Measurements from ENCODE around the gene C4B.
A peak's percentile ranks its signal among the peaks of the same experiment; 100 is the strongest.

Gene C4B

DNA sequence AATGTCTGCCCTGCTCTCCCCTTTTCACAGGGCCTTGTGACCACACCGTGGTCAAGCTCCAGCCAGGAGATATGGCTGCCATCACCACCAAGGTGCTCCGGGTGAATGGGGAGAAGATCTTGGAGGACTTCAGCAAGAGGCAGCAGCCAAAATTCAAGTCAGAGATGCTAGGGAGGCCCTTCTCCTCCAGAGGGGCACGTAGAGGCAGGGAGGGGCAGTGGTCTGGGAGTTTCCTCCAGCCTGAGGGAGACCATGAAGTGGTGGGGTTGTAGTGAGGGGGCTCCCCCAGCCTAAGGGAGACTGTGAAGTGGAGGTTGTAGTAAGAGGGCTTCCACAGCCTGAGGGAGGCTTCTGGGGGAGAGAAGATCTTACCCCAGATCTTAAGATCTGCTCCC lies 46.7 kb upstream of the C4B start:
- H3K14ac ChIP-seq (ENCODE audit: low read length), result no peak overlapping the region
- peaks cover 50 to 78% of the 10 kb centered on the region in 2 donors for H3K36me3 ChIP-seq (replicated peaks in 1 of 2; ENCODE audit: control insufficient read depth in 2 of 2, insufficient read depth in 2 of 2, low read length in 2 of 2)
- H3K9ac ChIP-seq (ENCODE audit: low read depth, low read length, poor library complexity), result no peak overlapping the region
- no peak overlapping the region for H3K4ac ChIP-seq (ENCODE audit: low read length)
- H2BK12ac ChIP-seq (ENCODE audit: low read length), result no peak overlapping the region
- H3K79me1 ChIP-seq (ENCODE audit: low read depth, low read length), result peaks cover 5% of the 10 kb centered on the region
- H4K91ac ChIP-seq (ENCODE audit: low read depth, low read length, poor library complexity), result no peak overlapping the region
- H2BK5ac ChIP-seq (ENCODE audit: low read length), result no peak overlapping the region
- H4K8ac ChIP-seq (ENCODE audit: low read depth, low read length), result no peak overlapping the region
- no peak overlapping the region for H2AFZ ChIP-seq (ENCODE audit: low read length)
- H3K9me3 ChIP-seq (replicated peaks in 1 of 2; ENCODE audit: control insufficient read depth in 2 of 2, insufficient read depth in 1 of 2, low read depth in 1 of 2, low read length in 2 of 2), result no peaks in the 10 kb centered on the region
- no peak overlapping the region for H3K27ac ChIP-seq (replicated peaks; ENCODE audit: low read length)
- no peak overlapping the region for H3K18ac ChIP-seq (ENCODE audit: low read length)
- H3K4me2 ChIP-seq (ENCODE audit: insufficient read depth, low read length, poor library complexity, severe bottlenecking), result no peak overlapping the region
- DNase-seq (ENCODE audit: low spot score), result no peak
- H3K4me3 ChIP-seq (ENCODE audit: low read length in 2 of 2), result peak overlapping the region in 1 of 2 donors; percentile 44
- no peak overlapping the region for H2BK120ac ChIP-seq (ENCODE audit: low read depth, low read length)
- no CpG with 5 or more reads among the region's 3 CpGs for WGBS, 2 donors (ENCODE audit: extremely low coverage in 2 of 2, insufficient read length in 2 of 2, insufficient replicate concordance in 1 of 2)
- H2BK15ac ChIP-seq (ENCODE audit: low read length), result no peak overlapping the region
- H3K4me1 ChIP-seq (ENCODE audit: control insufficient read depth in 2 of 2, insufficient read depth in 1 of 2, low read depth in 1 of 2, low read length in 2 of 2), result peaks cover 9 to 10% of the 10 kb centered on the region in 2 donors
- H3K27me3 ChIP-seq (ENCODE audit: control insufficient read depth in 3 of 3, insufficient read depth in 3 of 3, low read depth in 1 of 3, low read length in 3 of 3), result no peaks in the 10 kb centered on the region
- no peak overlapping the region for H2AK5ac ChIP-seq (ENCODE audit: low read depth, low read length)
- peak overlapping the region; percentile 36 for H3K23ac ChIP-seq (ENCODE audit: low read depth, low read length, poor library complexity)

DNA sequence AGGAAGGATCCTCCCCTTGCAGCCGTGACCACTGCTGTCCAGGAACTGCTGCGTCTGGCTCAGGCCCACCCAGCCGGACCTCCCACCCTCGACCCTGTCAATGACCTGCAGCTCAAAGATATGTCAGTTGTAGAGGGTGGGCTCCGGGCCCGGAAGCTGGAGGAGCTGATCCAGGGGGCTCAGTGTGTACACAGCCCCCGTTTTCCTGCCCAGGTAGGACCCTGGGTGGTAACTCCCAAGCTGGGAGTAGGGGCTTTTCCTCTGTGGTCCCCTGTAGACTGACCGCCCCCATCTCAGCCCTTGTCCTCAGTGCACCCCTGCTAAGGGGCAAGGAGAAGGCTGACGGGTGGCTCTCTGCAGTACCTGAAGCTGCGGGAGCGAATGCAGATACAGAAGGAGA lies 46.3 kb upstream of the C4B start:
- H3K4me2 ChIP-seq (ENCODE audit: insufficient read depth, low read length, poor library complexity, severe bottlenecking), result no peak overlapping the region
- H3K4me1 ChIP-seq (ENCODE audit: control insufficient read depth in 2 of 2, insufficient read depth in 1 of 2, low read depth in 1 of 2, low read length in 2 of 2), result peaks cover 11 to 13% of the 10 kb centered on the region in 2 donors
- H3K9me3 ChIP-seq (replicated peaks in 1 of 2; ENCODE audit: control insufficient read depth in 2 of 2, insufficient read depth in 1 of 2, low read depth in 1 of 2, low read length in 2 of 2), result no peaks in the 10 kb centered on the region
- H2BK5ac ChIP-seq (ENCODE audit: low read length), result no peak overlapping the region
- H3K4ac ChIP-seq (ENCODE audit: low read length), result no peak overlapping the region
- peaks cover 7% of the 10 kb centered on the region for H3K79me1 ChIP-seq (ENCODE audit: low read depth, low read length)
- no peak overlapping the region for H2AFZ ChIP-seq (ENCODE audit: low read length)
- no peak overlapping the region for H3K18ac ChIP-seq (ENCODE audit: low read length)
- H3K14ac ChIP-seq (ENCODE audit: low read length), result no peak overlapping the region
- WGBS, 2 donors (ENCODE audit: extremely low coverage in 2 of 2, insufficient read length in 2 of 2, insufficient replicate concordance in 1 of 2), result no CpG with 5 or more reads among the region's 11 CpGs
- no peak overlapping the region for H2BK12ac ChIP-seq (ENCODE audit: low read length)
- no peak overlapping the region for H4K8ac ChIP-seq (ENCODE audit: low read depth, low read length)
- H2AK5ac ChIP-seq (ENCODE audit: low read depth, low read length), result no peak overlapping the region
- no peaks in the 10 kb centered on the region for H3K27me3 ChIP-seq (ENCODE audit: control insufficient read depth in 3 of 3, insufficient read depth in 3 of 3, low read depth in 1 of 3, low read length in 3 of 3)
- no peak overlapping the region for H4K91ac ChIP-seq (ENCODE audit: low read depth, low read length, poor library complexity)
- H3K36me3 ChIP-seq (replicated peaks in 1 of 2; ENCODE audit: control insufficient read depth in 2 of 2, insufficient read depth in 2 of 2, low read length in 2 of 2), result peaks cover 48 to 74% of the 10 kb centered on the region in 2 donors
- H2BK15ac ChIP-seq (ENCODE audit: low read length), result no peak overlapping the region
- no peak overlapping the region for H2BK120ac ChIP-seq (ENCODE audit: low read depth, low read length)
- no peak for DNase-seq (ENCODE audit: low spot score)
- H3K27ac ChIP-seq (replicated peaks; ENCODE audit: low read length), result no peak overlapping the region
- H3K4me3 ChIP-seq (ENCODE audit: low read length in 2 of 2), result no peak overlapping the region
- H3K9ac ChIP-seq (ENCODE audit: low read depth, low read length, poor library complexity), result no peak overlapping the region
- no peak overlapping the region for H3K23ac ChIP-seq (ENCODE audit: low read depth, low read length, poor library complexity)

DNA sequence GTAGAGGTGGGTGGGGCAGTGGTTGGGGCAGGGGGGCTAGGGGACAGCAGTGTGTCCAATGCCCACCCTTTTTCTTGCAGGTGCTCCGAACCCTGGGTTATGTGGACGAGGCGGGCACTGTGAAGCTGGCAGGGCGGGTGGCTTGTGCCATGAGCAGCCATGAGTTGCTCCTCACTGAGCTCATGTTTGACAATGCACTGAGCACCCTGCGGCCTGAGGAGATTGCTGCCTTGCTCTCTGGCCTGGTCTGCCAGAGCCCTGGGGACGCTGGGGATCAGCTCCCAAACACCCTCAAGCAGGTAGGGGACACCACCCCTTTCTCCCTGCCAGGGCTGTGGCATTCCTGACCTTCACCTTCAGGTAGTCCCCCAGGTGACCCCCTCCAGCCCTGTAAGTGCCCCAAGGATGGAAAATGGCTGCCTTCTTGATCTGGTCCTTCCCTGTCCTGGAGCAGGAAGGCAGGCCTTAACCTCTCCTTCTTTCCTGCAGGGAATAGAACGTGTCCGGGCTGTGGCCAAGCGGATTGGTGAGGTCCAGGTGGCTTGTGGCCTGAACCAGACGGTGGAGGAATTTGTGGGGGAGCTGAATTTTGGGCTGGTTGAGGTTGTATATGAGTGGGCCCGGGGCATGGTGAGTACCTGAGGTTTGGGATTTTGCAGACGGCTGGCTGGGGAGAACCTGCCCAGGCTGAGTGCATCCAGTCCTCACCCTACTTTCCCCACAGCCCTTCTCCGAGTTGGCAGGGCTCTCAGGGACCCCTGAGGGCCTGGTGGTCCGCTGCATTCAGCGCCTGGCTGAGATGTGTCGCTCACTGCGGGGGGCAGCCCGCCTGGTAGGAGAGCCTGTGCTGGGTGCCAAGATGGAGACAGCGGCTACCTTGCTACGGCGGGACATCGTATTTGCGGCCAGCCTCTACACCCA lies 45.5 kb upstream of the C4B start:
- H3K27ac ChIP-seq (replicated peaks; ENCODE audit: low read length), result no peak overlapping the region
- H3K27me3 ChIP-seq (ENCODE audit: control insufficient read depth in 3 of 3, insufficient read depth in 3 of 3, low read depth in 1 of 3, low read length in 3 of 3), result no peaks in the 10 kb centered on the region
- no peak overlapping the region for H3K4me2 ChIP-seq (ENCODE audit: insufficient read depth, low read length, poor library complexity, severe bottlenecking)
- DNase-seq (ENCODE audit: low spot score), result no peak
- H3K4me3 ChIP-seq (ENCODE audit: low read length in 2 of 2), result no peak overlapping the region
- H3K9ac ChIP-seq (ENCODE audit: low read depth, low read length, poor library complexity), result no peak overlapping the region
- H2BK120ac ChIP-seq (ENCODE audit: low read depth, low read length), result no peak overlapping the region
- no peak overlapping the region for H2BK5ac ChIP-seq (ENCODE audit: low read length)
- no peak overlapping the region for H2AFZ ChIP-seq (ENCODE audit: low read length)
- no peak overlapping the region for H4K8ac ChIP-seq (ENCODE audit: low read depth, low read length)
- H3K4me1 ChIP-seq (ENCODE audit: control insufficient read depth in 2 of 2, insufficient read depth in 1 of 2, low read depth in 1 of 2, low read length in 2 of 2), result peaks cover 11 to 13% of the 10 kb centered on the region in 2 donors
- H3K9me3 ChIP-seq (replicated peaks in 1 of 2; ENCODE audit: control insufficient read depth in 2 of 2, insufficient read depth in 1 of 2, low read depth in 1 of 2, low read length in 2 of 2), result no peaks in the 10 kb centered on the region
- WGBS, 2 donors (ENCODE audit: extremely low coverage in 2 of 2, insufficient read length in 2 of 2, insufficient replicate concordance in 1 of 2), result no CpG with 5 or more reads among the region's 23 CpGs
- H3K14ac ChIP-seq (ENCODE audit: low read length), result no peak overlapping the region
- H3K4ac ChIP-seq (ENCODE audit: low read length), result no peak overlapping the region
- peak overlapping the region; percentile 34 for H3K23ac ChIP-seq (ENCODE audit: low read depth, low read length, poor library complexity)
- H3K36me3 ChIP-seq (replicated peaks in 1 of 2; ENCODE audit: control insufficient read depth in 2 of 2, insufficient read depth in 2 of 2, low read length in 2 of 2), result peaks cover 42 to 71% of the 10 kb centered on the region in 2 donors
- no peak overlapping the region for H2BK12ac ChIP-seq (ENCODE audit: low read length)
- no peak overlapping the region for H2BK15ac ChIP-seq (ENCODE audit: low read length)
- no peak overlapping the region for H3K18ac ChIP-seq (ENCODE audit: low read length)
- H4K91ac ChIP-seq (ENCODE audit: low read depth, low read length, poor library complexity), result no peak overlapping the region
- H2AK5ac ChIP-seq (ENCODE audit: low read depth, low read length), result no peak overlapping the region
- H3K79me1 ChIP-seq (ENCODE audit: low read depth, low read length), result peaks cover 7% of the 10 kb centered on the region

DNA sequence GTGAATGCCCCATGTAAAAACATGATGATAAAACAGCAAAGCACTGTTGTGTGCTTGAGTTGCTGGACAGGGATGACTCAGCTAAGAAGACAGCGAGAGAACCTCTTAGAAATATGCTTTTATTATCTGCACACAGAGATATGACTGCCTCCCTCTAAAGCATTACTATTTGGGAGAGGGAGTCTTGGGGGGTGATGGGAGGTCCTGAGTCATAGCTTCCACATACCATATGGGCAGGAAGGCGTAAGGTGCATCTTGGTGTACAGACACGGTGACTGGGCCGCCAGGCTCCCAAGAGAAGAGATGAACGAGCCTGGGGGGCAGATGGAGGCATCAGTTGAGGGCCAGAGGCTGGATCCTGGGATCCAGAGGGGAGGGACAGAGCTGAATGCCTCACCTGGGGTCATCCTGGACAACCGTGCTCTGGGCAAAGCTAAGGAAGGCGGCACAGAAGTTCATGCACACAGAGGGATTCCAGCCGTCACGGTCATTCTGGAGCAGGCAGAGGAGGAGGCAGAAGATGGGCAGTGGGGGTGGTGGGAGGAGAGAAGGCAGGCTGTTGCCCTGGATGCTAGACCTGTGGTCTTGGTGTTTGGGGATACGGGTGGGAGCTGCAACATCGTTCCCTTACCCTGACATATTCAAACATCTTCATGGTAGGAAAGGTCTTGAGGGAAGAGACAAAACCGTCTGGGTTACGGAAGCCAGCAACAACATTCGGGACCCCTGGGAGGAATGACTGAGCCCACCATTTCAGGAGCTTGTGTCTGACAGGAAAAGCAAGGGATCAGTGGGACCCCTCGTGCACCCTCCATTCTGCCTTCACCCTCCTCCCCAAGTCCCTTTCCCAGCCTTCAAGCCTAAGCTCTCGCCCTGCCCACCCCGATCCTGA lies 44.6 kb upstream of the C4B start:
- H3K18ac ChIP-seq (ENCODE audit: low read length), result no peak overlapping the region
- H3K36me3 ChIP-seq (replicated peaks in 1 of 2; ENCODE audit: control insufficient read depth in 2 of 2, insufficient read depth in 2 of 2, low read length in 2 of 2), result peaks cover 41 to 72% of the 10 kb centered on the region in 2 donors
- H3K4me3 ChIP-seq (ENCODE audit: low read length in 2 of 2), result peak overlapping the region in 1 of 2 donors; percentile 78
- no CpG with 5 or more reads among the region's 17 CpGs for WGBS, 2 donors (ENCODE audit: extremely low coverage in 2 of 2, insufficient read length in 2 of 2, insufficient replicate concordance in 1 of 2)
- H3K79me1 ChIP-seq (ENCODE audit: low read depth, low read length), result peaks cover 7% of the 10 kb centered on the region
- H3K4ac ChIP-seq (ENCODE audit: low read length), result no peak overlapping the region
- no peak overlapping the region for H3K27ac ChIP-seq (replicated peaks; ENCODE audit: low read length)
- no peak overlapping the region for H2BK15ac ChIP-seq (ENCODE audit: low read length)
- no peak overlapping the region for H2BK5ac ChIP-seq (ENCODE audit: low read length)
- H2BK12ac ChIP-seq (ENCODE audit: low read length), result peak overlapping the region; percentile 50
- no peak overlapping the region for H3K9ac ChIP-seq (ENCODE audit: low read depth, low read length, poor library complexity)
- H3K4me1 ChIP-seq (ENCODE audit: control insufficient read depth in 2 of 2, insufficient read depth in 1 of 2, low read depth in 1 of 2, low read length in 2 of 2), result peaks cover 11 to 13% of the 10 kb centered on the region in 2 donors
- no peak overlapping the region for H2BK120ac ChIP-seq (ENCODE audit: low read depth, low read length)
- no peaks in the 10 kb centered on the region for H3K27me3 ChIP-seq (ENCODE audit: control insufficient read depth in 3 of 3, insufficient read depth in 3 of 3, low read depth in 1 of 3, low read length in 3 of 3)
- no peak overlapping the region for H4K91ac ChIP-seq (ENCODE audit: low read depth, low read length, poor library complexity)
- H3K14ac ChIP-seq (ENCODE audit: low read length), result no peak overlapping the region
- no peak overlapping the region for H4K8ac ChIP-seq (ENCODE audit: low read depth, low read length)
- H3K9me3 ChIP-seq (replicated peaks in 1 of 2; ENCODE audit: control insufficient read depth in 2 of 2, insufficient read depth in 1 of 2, low read depth in 1 of 2, low read length in 2 of 2), result no peaks in the 10 kb centered on the region
- H3K4me2 ChIP-seq (ENCODE audit: insufficient read depth, low read length, poor library complexity, severe bottlenecking), result no peak overlapping the region
- H3K23ac ChIP-seq (ENCODE audit: low read depth, low read length, poor library complexity), result no peak overlapping the region
- H2AK5ac ChIP-seq (ENCODE audit: low read depth, low read length), result no peak overlapping the region
- no peak for DNase-seq (ENCODE audit: low spot score)
- no peak overlapping the region for H2AFZ ChIP-seq (ENCODE audit: low read length)
